Panc1 (cell line): ENCODE results near the gene NDUFS4. TPM values are rescaled to one million over a fixed set of nuclear protein-coding genes. Genes with fewer than 3 reads are reported as not detected.

ENCODE experiments used
- ATAC-seq: fragments of 200-7000 bp; cut with Tn5 transposase; 2 replicates; pipeline ENCODE4 v1.9.1; 2020; ENCODE audit warnings: mild to moderate bottlenecking, moderate library complexity
- BruUV-seq: library from RNA; stranded (reverse); fragments of 400-500 nt; replicated peaks from 2 replicates; lab custom pipeline; 2021; lab: Mats Ljungman, UMichigan
- CTCF ChIA-PET: fragments of 300-600 bp; sonication (Branson Sonifier 250); formaldehyde crosslinking; loops from one replicate; lab custom pipeline; 2022; ENCODE audit warnings: antibody characterized with exemption; lab: Charles Lee
- POLR2A ChIA-PET: fragments of 300-600 bp; sonication (Branson Sonifier 250); formaldehyde crosslinking; loops from one replicate; lab custom pipeline; 2022; ENCODE audit warnings: antibody characterized with exemption; lab: Charles Lee
- DNase-seq: peaks from one replicate; pipeline ENCODE4 v3.0.0-alpha.2; 2010; ENCODE audit warnings: low read depth, low spot score
- H3K27ac ChIP-seq: 2 replicates; pipeline ENCODE4 v1.5.1; 2011; ENCODE audit warnings: mild to moderate bottlenecking, low read length, inconsistent platforms
- H3K27me3 ChIP-seq: fragments of 200-500 bp; sonication (Bioruptor generic); 2 replicates; pipeline ENCODE4 v1.6.0; 2014; ENCODE audit warnings: low read length, inconsistent platforms; ENCODE audit not compliant: control insufficient read depth, insufficient read depth
- H3K36me3 ChIP-seq: fragments of 200-500 bp; sonication (Bioruptor generic); 2 replicates; pipeline ENCODE4 v1.5.1; 2014; ENCODE audit warnings: inconsistent platforms, mild to moderate bottlenecking, low read length, moderate library complexity; ENCODE audit not compliant: control insufficient read depth, insufficient read depth
- H3K4me1 ChIP-seq: 2 replicates; pipeline ENCODE4 v1.5.1; 2011; ENCODE audit warnings: inconsistent platforms, mild to moderate bottlenecking, low read length, moderate library complexity; ENCODE audit not compliant: control insufficient read depth, insufficient read depth
- H3K4me3 ChIP-seq, 2 experiments: 2 replicates each; pipeline ENCODE4 v1.5.1; 2011 to 2012; ENCODE audit warnings: low read depth in 2 of 2, low read length in 2 of 2, mild to moderate bottlenecking in 2 of 2, inconsistent platforms in 1 of 2, moderate library complexity in 1 of 2
- H3K9me3 ChIP-seq: fragments of 200-500 bp; sonication (Bioruptor generic); 2 replicates; pipeline ENCODE4 v1.5.1; 2014; ENCODE audit warnings: low read depth, mild to moderate bottlenecking, inconsistent platforms, low read length, moderate library complexity; ENCODE audit not compliant: control insufficient read depth, insufficient read depth
- POLR2AphosphoS5 ChIP-seq: IDR thresholded peaks from 2 replicates; pipeline ENCODE4 v1.6.1; 2012; ENCODE audit warnings: mild to moderate bottlenecking, low read depth, low read length, moderate library complexity
- SIN3A ChIP-seq: IDR thresholded peaks from 2 replicates; pipeline ENCODE4 v1.6.1; 2012; ENCODE audit warnings: low read depth, mild to moderate bottlenecking, low read length, moderate library complexity, borderline replicate concordance; ENCODE audit not compliant: insufficient read depth
- TCF7L2 ChIP-seq: IDR thresholded peaks from 2 replicates; pipeline ENCODE4 v1.6.1; 2011; ENCODE audit warnings: mild to moderate bottlenecking, low read depth, low read length, inconsistent platforms
- in situ Hi-C: cut with HindIII; loops from 2 replicates; pipeline ENCODE4 v1.10.0; 2016; ENCODE audit warnings: low sequenced_read_pairs, low pct_unique_long_range_greater_than_20kb
- intact Hi-C: fragments of 100-400 bp; cut with micrococcal nuclease; formaldehyde crosslinking; loops from one replicate; pipeline ENCODE4 v1.10.0; 2022; ENCODE audit not compliant: unreplicated experiment
- total RNA-seq: library from RNA; stranded (reverse); gene quantifications from one replicate; pipeline ENCODE4 v1.2.1, GENCODE V29; 2021; ENCODE audit not compliant: unreplicated experiment
- TF ChIP-seq, protein P1 (sequence below), 2 experiments: IDR thresholded peaks; 2 replicates each; pipeline ENCODE4 v1.6.1; 2011 to 2012; ENCODE audit warnings: low read depth in 2 of 2, control low read depth in 1 of 2, low read length in 1 of 2, mild to moderate bottlenecking in 1 of 2, moderate library complexity in 1 of 2; ENCODE audit not compliant: insufficient read depth in 1 of 2
- TF ChIP-seq, protein P2 (sequence below): fragments of 450-650 bp; IDR thresholded peaks from 2 replicates; pipeline ENCODE4 v1.5.1; 2017; ENCODE audit warnings: mild to moderate bottlenecking

NDUFS4 gene
- total RNA-seq, 1 experiment from 2014 or later = 86.2 TPM

DNA sequence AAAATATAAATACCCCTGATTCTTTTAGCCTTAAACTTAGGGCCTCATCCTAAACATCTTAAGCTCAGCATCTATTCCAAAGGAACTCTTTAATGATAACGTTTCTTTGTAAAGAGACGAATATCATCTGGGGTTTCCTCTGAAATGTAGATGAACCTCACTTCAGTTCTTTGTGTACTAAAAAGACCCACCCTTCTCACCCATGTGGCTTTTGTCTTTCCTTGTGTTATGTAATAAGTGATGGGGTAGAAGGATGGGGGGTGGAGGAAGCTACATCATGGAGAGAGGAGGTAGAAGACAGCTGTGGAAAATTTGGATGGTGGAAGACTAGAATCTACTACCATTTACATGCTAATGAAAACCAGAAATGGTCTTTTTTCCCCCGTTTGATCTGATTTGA lies 111.0 kb downstream of the NDUFS4 start:
- in situ Hi-C loops = no loop called here
- TF ChIP-seq POLR2AphosphoS5 (no peak), SIN3A (no peak), TCF7L2 (no peak)
- TF ChIP-seq, protein P1, sequence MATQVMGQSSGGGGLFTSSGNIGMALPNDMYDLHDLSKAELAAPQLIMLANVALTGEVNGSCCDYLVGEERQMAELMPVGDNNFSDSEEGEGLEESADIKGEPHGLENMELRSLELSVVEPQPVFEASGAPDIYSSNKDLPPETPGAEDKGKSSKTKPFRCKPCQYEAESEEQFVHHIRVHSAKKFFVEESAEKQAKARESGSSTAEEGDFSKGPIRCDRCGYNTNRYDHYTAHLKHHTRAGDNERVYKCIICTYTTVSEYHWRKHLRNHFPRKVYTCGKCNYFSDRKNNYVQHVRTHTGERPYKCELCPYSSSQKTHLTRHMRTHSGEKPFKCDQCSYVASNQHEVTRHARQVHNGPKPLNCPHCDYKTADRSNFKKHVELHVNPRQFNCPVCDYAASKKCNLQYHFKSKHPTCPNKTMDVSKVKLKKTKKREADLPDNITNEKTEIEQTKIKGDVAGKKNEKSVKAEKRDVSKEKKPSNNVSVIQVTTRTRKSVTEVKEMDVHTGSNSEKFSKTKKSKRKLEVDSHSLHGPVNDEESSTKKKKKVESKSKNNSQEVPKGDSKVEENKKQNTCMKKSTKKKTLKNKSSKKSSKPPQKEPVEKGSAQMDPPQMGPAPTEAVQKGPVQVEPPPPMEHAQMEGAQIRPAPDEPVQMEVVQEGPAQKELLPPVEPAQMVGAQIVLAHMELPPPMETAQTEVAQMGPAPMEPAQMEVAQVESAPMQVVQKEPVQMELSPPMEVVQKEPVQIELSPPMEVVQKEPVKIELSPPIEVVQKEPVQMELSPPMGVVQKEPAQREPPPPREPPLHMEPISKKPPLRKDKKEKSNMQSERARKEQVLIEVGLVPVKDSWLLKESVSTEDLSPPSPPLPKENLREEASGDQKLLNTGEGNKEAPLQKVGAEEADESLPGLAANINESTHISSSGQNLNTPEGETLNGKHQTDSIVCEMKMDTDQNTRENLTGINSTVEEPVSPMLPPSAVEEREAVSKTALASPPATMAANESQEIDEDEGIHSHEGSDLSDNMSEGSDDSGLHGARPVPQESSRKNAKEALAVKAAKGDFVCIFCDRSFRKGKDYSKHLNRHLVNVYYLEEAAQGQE (IDR thresholded peaks at IDR 0.05; ENCODE audit: insufficient read depth in 1 of 2, low read depth in 2 of 2, low read length in 1 of 2) = no peak
- TF ChIP-seq, protein P2, sequence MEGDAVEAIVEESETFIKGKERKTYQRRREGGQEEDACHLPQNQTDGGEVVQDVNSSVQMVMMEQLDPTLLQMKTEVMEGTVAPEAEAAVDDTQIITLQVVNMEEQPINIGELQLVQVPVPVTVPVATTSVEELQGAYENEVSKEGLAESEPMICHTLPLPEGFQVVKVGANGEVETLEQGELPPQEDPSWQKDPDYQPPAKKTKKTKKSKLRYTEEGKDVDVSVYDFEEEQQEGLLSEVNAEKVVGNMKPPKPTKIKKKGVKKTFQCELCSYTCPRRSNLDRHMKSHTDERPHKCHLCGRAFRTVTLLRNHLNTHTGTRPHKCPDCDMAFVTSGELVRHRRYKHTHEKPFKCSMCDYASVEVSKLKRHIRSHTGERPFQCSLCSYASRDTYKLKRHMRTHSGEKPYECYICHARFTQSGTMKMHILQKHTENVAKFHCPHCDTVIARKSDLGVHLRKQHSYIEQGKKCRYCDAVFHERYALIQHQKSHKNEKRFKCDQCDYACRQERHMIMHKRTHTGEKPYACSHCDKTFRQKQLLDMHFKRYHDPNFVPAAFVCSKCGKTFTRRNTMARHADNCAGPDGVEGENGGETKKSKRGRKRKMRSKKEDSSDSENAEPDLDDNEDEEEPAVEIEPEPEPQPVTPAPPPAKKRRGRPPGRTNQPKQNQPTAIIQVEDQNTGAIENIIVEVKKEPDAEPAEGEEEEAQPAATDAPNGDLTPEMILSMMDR = no peak
- DNase-seq (no peak), ATAC-seq (no peak)
- H3K9me3 ChIP-seq = no peaks in the 10 kb centered on the region
- H3K4me3 ChIP-seq = no peak overlapping the region
- intact Hi-C loops = no loop called here
- ChIA-PET POLR2A (no interaction called here), CTCF (no interaction called here)
- BruUV-seq = no TSS peak
- H3K36me3 ChIP-seq = no peaks in the 10 kb centered on the region
- H3K27me3 ChIP-seq = no peaks in the 10 kb centered on the region
- H3K4me1 ChIP-seq = no peaks in the 10 kb centered on the region
- H3K27ac ChIP-seq = no peak overlapping the region

DNA sequence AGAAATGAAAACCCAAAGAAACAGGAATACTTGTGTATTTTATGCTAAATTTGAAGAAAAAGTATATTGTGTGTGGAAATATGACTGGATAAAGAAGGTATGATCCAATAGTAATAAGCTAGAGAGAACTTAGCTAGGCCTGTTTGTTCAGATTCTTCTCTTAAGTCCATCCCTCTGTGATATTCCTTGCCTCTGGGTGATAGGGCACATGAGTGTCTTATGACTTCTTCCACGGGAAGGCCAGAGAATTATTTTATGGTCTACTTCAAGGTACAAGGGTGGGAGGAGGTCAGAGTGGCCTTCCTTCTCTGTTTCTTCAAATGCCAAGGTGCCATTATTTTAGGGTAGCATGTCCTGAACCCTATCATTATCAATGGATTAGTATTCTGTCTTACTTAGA lies 113.7 kb downstream of the NDUFS4 start:
- in situ Hi-C loops = no loop called here
- no peaks in the 10 kb centered on the region for H3K9me3 ChIP-seq
- H3K27ac ChIP-seq = no peak overlapping the region
- TF ChIP-seq, protein P2 = no peak
- TF ChIP-seq POLR2AphosphoS5 (no peak), TCF7L2 (no peak), SIN3A (no peak)
- TF ChIP-seq, protein P1 (IDR thresholded peaks at IDR 0.05; ENCODE audit: insufficient read depth in 1 of 2, low read depth in 2 of 2, low read length in 1 of 2) = no peak
- intact Hi-C loops = no loop called here
- DNase-seq (no peak), ATAC-seq (no peak)
- H3K4me1 ChIP-seq = no peaks in the 10 kb centered on the region
- ChIA-PET CTCF (no interaction called here), POLR2A (no interaction called here)
- no TSS peak for BruUV-seq
- no peak overlapping the region for H3K4me3 ChIP-seq
- H3K36me3 ChIP-seq = no peaks in the 10 kb centered on the region
- H3K27me3 ChIP-seq = no peaks in the 10 kb centered on the region
